Activated CD8-positive, alpha-beta T cell treated with anti-CD3 and anti-CD28 coated beads for 36 hours (primary cell): Measurements from ENCODE around the gene PPP1R3G. TPM values are rescaled to one million over a fixed set of nuclear protein-coding genes. Genes with fewer than 3 reads are reported as not detected.
"Not testable (repeated sequence)": the region's sequence is repeated elsewhere in the genome, so short reads cannot be mapped to it uniquely, and the experiment has no call there.

ENCODE experiments used
- ATAC-seq: fragments of 200-7000 bp; cut with Tn5 transposase; one replicate; pipeline ENCODE4 v1.10.0; 2021; ENCODE audit warnings: mild to moderate bottlenecking, moderate library complexity
- CTCF ChIA-PET: fragments of 350-600 bp; sonication (Branson Sonifier 250); formaldehyde crosslinking; loops from one replicate; lab custom pipeline; 2021; ENCODE audit warnings: antibody characterized with exemption; lab: Charles Lee
- POLR2A ChIA-PET: fragments of 350-600 bp; sonication (Branson Sonifier 250); formaldehyde crosslinking; loops from one replicate; lab custom pipeline; 2021; ENCODE audit warnings: antibody characterized with exemption; lab: Charles Lee
- DNase-seq: peaks from one replicate; pipeline ENCODE4 v3.0.0-alpha.2; 2020
- H3K27ac Mint-ChIP-seq: one replicate; pipeline ENCODE4 v1.8.0; 2021; ENCODE audit warnings: mild to moderate bottlenecking, mixed read lengths
- H3K27me3 Mint-ChIP-seq: one replicate; pipeline ENCODE4 v1.8.0; 2021; ENCODE audit warnings: mixed read lengths
- H3K36me3 Mint-ChIP-seq: one replicate; pipeline ENCODE4 v1.8.0; 2021; ENCODE audit warnings: low read depth, mixed read lengths
- H3K4me1 Mint-ChIP-seq: one replicate; pipeline ENCODE4 v1.8.0; 2021; ENCODE audit warnings: low read depth, mixed read lengths
- H3K4me3 Mint-ChIP-seq: one replicate; pipeline ENCODE4 v1.8.0; 2021; ENCODE audit warnings: mild to moderate bottlenecking, moderate library complexity, mixed read lengths
- H3K9me3 Mint-ChIP-seq: one replicate; pipeline ENCODE4 v1.8.0; 2021; ENCODE audit warnings: mixed read lengths
- intact Hi-C: fragments of 100-400 bp; cut with micrococcal nuclease; formaldehyde crosslinking; loops from one replicate; pipeline ENCODE4 v1.10.0; 2022
- total RNA-seq, 2 experiments: library from RNA; stranded (reverse); gene quantifications; one replicate each; pipeline ENCODE4 v1.2.3, GENCODE V29; 2021
- TF ChIP-seq, protein P1 (sequence below): fragments of 200-600 bp; IDR thresholded peaks from one replicate; pipeline ENCODE4 v1.8.0; 2022; ENCODE audit warnings: antibody characterized with exemption, mild to moderate bottlenecking

The PPP1R3G gene
- total RNA-seq, 2 experiments from 2014 or later: 0.14 to 0.16 TPM

DNA sequence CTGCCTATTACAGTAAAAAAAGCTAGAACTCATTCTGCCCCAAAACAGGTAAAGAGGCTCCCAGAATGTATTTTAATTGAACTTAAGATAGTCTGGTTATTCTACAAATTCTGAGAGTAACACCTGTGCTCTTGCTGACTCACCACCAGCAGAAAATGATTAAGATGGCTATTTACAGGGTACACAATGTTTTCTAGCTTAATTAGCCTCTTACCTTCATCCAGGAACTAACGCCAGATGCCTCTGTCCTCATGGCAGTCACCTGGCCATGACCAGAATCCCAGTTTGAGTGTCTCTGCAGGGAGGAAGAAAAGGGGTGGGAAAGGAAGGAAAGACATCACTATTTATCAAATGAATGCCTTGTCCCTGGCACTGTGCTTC, 31.3 kb upstream of the PPP1R3G start:
- TF ChIP-seq, protein P1, sequence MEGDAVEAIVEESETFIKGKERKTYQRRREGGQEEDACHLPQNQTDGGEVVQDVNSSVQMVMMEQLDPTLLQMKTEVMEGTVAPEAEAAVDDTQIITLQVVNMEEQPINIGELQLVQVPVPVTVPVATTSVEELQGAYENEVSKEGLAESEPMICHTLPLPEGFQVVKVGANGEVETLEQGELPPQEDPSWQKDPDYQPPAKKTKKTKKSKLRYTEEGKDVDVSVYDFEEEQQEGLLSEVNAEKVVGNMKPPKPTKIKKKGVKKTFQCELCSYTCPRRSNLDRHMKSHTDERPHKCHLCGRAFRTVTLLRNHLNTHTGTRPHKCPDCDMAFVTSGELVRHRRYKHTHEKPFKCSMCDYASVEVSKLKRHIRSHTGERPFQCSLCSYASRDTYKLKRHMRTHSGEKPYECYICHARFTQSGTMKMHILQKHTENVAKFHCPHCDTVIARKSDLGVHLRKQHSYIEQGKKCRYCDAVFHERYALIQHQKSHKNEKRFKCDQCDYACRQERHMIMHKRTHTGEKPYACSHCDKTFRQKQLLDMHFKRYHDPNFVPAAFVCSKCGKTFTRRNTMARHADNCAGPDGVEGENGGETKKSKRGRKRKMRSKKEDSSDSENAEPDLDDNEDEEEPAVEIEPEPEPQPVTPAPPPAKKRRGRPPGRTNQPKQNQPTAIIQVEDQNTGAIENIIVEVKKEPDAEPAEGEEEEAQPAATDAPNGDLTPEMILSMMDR: no peak
- ATAC-seq: no peak
- no peaks in the 10 kb centered on the region for H3K4me1 Mint-ChIP-seq
- H3K9me3 Mint-ChIP-seq: peaks cover 11% of the 10 kb centered on the region
- POLR2A ChIA-PET: no interaction called here
- peaks cover 8% of the 10 kb centered on the region for H3K36me3 Mint-ChIP-seq
- H3K4me3 Mint-ChIP-seq: no peak overlapping the region
- no peak for DNase-seq
- intact Hi-C loops: no loop called here
- CTCF ChIA-PET: no interaction called here
- no peak overlapping the region for H3K27ac Mint-ChIP-seq
- no peaks in the 10 kb centered on the region for H3K27me3 Mint-ChIP-seq

DNA sequence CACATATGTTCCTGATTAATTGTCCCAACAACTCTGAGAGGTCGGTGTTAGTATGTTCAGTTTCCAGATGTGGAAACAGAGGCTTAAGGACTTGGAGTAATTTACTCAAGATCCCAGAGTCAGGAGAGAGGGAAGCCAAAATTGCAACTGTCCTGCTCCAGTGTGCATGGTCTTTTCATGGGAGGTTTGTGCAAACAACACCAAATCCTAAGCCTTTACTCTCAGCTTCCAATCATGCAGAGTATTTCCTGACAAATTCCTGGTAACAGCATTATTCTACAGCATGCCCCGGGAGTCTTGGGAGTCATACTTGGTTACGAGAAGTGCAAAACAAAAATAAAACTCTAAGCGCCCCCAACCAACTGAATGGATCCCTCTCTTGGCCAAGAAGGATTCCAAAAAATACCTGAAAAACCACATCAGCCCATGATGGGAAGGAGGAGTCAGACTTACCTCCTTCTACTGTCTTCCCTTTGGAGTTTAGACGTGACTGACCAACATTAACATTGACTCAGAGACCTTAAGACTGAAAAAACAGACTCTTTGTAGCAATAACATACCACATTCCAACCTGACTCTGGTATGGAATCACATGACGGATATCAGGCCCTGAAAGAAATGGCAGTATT, 30.8 kb upstream of the PPP1R3G start:
- ChIA-PET POLR2A (no interaction called here), CTCF (no interaction called here)
- intact Hi-C loops: no loop called here
- TF ChIP-seq, protein P1: no peak
- Mint-ChIP-seq H3K27me3 (no peaks in the 10 kb centered on the region), H3K4me1 (no peaks in the 10 kb centered on the region), H3K27ac (no peak overlapping the region), H3K9me3 (peaks cover 11% of the 10 kb centered on the region), H3K4me3 (no peak overlapping the region), H3K36me3 (peaks cover 8% of the 10 kb centered on the region)
- ATAC-seq: no peak
- no peak for DNase-seq

DNA sequence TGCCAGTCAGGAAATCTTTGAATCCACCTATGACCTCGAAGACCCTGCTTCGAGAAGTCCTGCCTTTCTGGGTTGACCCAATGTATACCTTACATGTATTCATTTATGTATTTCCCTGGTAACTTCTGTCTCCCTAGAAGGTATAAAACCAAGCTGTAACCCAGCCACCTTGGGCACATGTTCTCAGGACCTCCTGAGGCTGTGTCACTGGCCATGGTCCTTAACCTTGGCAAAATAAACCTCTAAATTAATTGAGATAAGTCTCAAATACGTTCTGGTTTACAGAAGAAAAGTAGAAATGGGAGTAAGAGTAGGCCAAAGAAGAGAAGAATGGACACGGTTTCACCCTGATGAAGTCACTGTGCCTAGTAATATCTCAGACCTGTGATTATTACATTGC, 30.0 kb upstream of the PPP1R3G start:
- peaks cover 11% of the 10 kb centered on the region for H3K9me3 Mint-ChIP-seq
- ChIA-PET CTCF (no interaction called here), POLR2A (interaction anchor here (0.6 kb wide), 1 partner anchor 1795 kb away, joined by 4 read pairs; no protein-coding TSS in a partner anchor)
- ATAC-seq (no peak), DNase-seq (no peak)
- intact Hi-C loops: no loop called here
- H3K4me3 Mint-ChIP-seq: no peak overlapping the region
- TF ChIP-seq, protein P1: no peak
- no peaks in the 10 kb centered on the region for H3K4me1 Mint-ChIP-seq
- H3K27me3 Mint-ChIP-seq: no peaks in the 10 kb centered on the region
- H3K36me3 Mint-ChIP-seq: peaks cover 8% of the 10 kb centered on the region
- no peak overlapping the region for H3K27ac Mint-ChIP-seq

DNA sequence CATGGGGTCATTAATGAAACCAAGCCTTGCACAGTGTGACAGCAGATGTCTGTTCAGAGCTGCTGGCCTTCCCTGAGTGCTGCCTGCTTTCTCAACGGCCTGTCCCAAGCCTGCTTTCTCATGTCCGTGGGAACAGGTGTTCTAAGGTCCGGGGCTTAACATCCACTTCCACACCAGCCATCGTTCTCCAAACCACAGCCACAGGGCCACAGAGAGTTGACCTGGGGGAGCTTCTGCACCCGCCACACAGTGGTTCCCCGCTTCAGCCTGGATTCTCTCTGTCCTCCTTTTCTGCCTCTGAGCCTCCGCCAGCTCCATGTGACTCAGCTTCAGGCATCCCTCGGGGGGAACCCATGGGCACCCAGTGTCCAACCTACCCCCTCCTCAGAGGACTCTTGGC, 26.9 kb upstream of the PPP1R3G start:
- CTCF ChIA-PET: no interaction called here
- Mint-ChIP-seq H3K4me3 (no peak overlapping the region), H3K27ac (no peak overlapping the region), H3K36me3 (no peaks in the 10 kb centered on the region), H3K9me3 (no peaks in the 10 kb centered on the region), H3K4me1 (no peaks in the 10 kb centered on the region), H3K27me3 (no peaks in the 10 kb centered on the region)
- ATAC-seq: no peak
- TF ChIP-seq, protein P1: no peak
- POLR2A ChIA-PET: no interaction called here
- intact Hi-C loops: no loop called here
- no peak for DNase-seq

DNA sequence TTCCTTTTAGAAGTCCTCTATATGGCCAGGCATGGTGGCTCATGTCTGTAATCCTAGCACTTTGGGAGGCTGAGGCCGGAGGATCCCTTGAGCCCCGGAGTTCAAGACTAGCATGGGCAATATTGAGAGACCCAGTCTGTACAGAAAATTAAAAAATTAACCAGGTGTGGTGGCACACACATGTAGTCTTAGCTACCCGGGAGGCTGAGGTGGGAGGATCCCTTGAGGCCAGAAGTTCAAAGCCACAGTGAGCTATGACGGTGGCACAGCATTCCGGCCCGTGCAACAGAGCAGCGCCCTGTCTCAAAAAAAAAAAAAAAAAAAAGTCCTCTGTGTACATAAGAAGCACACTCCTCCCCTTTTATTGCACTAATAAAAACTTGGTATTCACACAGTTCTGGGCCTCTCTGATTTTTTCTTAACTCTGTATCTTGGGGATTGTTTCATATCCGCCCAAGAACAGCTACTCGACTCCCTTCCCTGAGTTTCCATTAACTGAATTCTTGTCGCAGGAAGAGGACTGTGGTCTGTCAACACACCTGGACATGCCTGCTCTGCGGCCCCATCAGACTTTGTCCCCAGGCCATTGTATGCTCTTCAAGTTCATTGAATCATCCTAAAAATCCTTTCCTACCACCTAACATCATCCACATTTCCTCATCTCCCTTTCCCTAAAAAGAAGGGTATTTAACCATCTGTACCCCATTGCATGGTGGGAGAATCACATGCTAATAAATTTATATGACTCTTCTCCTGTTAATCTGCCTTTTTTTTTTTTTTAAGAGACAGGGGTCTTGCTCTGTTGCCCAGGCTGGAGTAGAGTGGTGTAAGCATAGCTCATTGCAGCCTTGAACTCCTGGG, 25.9 kb upstream of the PPP1R3G start:
- DNase-seq (no peak), ATAC-seq (no peak)
- Mint-ChIP-seq H3K27ac (no peak overlapping the region), H3K27me3 (no peaks in the 10 kb centered on the region), H3K36me3 (no peaks in the 10 kb centered on the region), H3K4me1 (no peaks in the 10 kb centered on the region), H3K4me3 (no peak overlapping the region), H3K9me3 (no peaks in the 10 kb centered on the region)
- CTCF ChIA-PET: no interaction called here
- TF ChIP-seq, protein P1: no peak
- POLR2A ChIA-PET: no interaction called here
- intact Hi-C loops: no loop called here

DNA sequence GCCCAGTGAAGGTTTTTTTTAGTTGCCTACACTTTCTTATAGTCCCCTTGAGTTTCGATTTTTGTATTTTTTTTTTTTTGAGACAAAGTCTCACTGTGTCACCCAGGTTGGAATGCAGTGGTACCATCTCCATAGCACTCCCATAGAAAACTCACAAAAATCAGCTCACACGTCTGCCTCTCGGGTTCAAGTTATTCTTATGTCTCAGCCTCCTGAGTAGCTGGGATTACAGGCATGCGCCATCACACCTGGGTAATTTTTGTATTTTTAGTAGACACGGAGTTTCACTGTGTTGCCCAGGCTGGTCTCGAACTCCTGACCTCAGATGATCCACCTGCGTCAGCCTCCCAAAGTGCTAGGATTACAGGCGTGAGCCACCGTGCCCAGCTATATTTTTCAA, 24.7 kb upstream of the PPP1R3G start:
- H3K4me3 Mint-ChIP-seq, H3K4me1 Mint-ChIP-seq, ATAC-seq, H3K36me3 Mint-ChIP-seq, intact Hi-C loops, H3K27ac Mint-ChIP-seq, H3K9me3 Mint-ChIP-seq, CTCF ChIA-PET, POLR2A ChIA-PET, H3K27me3 Mint-ChIP-seq, DNase-seq: not testable (repeated sequence)
